ENCODE measurements around the gene KRTAP10-5.

KRTAP10-5 gene

DNA sequence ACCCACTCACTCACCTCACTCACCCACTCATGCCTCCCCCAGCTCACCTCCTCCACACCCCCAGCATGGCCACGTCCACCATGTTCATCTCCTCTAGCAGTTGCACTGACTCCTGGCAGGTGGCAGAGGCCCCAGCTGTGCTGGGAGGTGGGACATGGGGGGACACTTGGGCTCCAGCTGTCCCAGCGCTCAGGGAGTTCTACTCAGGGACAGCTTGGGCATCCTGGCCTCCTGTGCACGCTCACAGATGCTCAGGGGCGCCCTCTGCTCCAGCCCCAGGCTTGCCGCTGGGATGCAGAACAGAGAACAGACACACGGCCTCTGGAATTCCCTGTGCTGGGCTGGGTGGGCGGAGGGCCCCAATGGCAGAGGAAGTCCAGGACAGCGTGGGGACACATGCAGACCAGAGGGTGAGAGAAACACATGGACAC, 36.7 kb upstream of the KRTAP10-5 start:
- no peak for DNase-seq
- no CpG with 5 or more reads among the region's 8 CpGs for WGBS (ENCODE audit: extremely low coverage, insufficient coverage, low lambda C conversion rate)
- H3K79me1 ChIP-seq (ENCODE audit: low read length): no peaks in the 10 kb centered on the region

DNA sequence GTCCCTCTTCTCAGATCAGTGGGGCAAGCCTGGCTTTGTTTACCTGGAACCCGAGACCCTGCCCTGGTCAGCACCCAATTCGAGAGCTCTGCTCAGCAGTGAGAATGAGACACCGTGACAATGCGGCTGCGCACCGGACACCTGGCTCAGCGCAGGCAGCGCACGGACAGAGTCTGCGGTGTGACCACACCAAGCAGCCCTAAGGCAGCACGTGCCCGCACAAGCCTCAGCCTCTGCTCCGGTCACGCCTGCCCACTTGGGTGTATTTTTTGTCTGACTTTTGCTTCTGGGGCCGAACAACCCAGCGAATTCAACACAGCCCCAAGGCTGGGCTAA, 36.2 kb upstream of the KRTAP10-5 start:
- H3K4me2 ChIP-seq (ENCODE audit: low read length): no peak overlapping the region
- H3K36me3 ChIP-seq (ENCODE audit: control insufficient read depth, insufficient read depth, low read length): no peaks in the 10 kb centered on the region
- H3K79me2 ChIP-seq (ENCODE audit: control insufficient read depth, insufficient read depth, low read length): no peaks in the 10 kb centered on the region
- DNase-seq: no peak
- no peak overlapping the region for H3K18ac ChIP-seq (ENCODE audit: low read length)
- no peak overlapping the region for H3K4ac ChIP-seq (ENCODE audit: low read depth, low read length)
- no peak overlapping the region for H3K9ac ChIP-seq (ENCODE audit: low read length)
- no peak overlapping the region for H3K27ac ChIP-seq (ENCODE audit: low read depth, low read length)
- no peak overlapping the region for H4K8ac ChIP-seq (ENCODE audit: low read depth, low read length)
- H2BK5ac ChIP-seq (ENCODE audit: low read length): no peak overlapping the region
- no peak overlapping the region for H2BK15ac ChIP-seq (replicated peaks; ENCODE audit: low read depth)
- H2AK5ac ChIP-seq (ENCODE audit: low read length): no peak overlapping the region
- no peak overlapping the region for H4K5ac ChIP-seq (ENCODE audit: low read length)
- WGBS (ENCODE audit: extremely low coverage, insufficient coverage, low lambda C conversion rate): no CpG with 5 or more reads among the region's 16 CpGs
- no peak overlapping the region for H3K4me3 ChIP-seq (ENCODE audit: low read length)
- no peak overlapping the region for H2BK120ac ChIP-seq (ENCODE audit: low read depth, low read length)
- H3K23ac ChIP-seq (ENCODE audit: low read length): no peak overlapping the region
- H3K79me1 ChIP-seq (ENCODE audit: low read length): no peaks in the 10 kb centered on the region
- peaks cover 4% of the 10 kb centered on the region for H3K4me1 ChIP-seq (ENCODE audit: control insufficient read depth, low read depth, low read length)
- H3K27me3 ChIP-seq (ENCODE audit: insufficient read depth, low read length, poor library complexity): no peaks in the 10 kb centered on the region
- H3K56ac ChIP-seq (ENCODE audit: low read length): no peak overlapping the region

More for the DNA sequence above, 36.7 kb upstream of the KRTAP10-5 start:
- Histone ChIP-seq H3K4ac (ENCODE audit: low read depth, low read length) (no peak overlapping the region), H3K4me3 (ENCODE audit: low read length) (no peak overlapping the region), H3K56ac (ENCODE audit: low read length) (no peak overlapping the region), H3K79me2 (ENCODE audit: control insufficient read depth, insufficient read depth, low read length) (no peaks in the 10 kb centered on the region), H3K4me2 (ENCODE audit: low read length) (no peak overlapping the region), H3K4me1 (ENCODE audit: control insufficient read depth, low read depth, low read length) (peaks cover 4% of the 10 kb centered on the region), H3K23ac (ENCODE audit: low read length) (no peak overlapping the region), H2AK5ac (ENCODE audit: low read length) (no peak overlapping the region), H2BK15ac (replicated peaks; ENCODE audit: low read depth) (no peak overlapping the region), H2BK120ac (ENCODE audit: low read depth, low read length) (no peak overlapping the region), H3K36me3 (ENCODE audit: control insufficient read depth, insufficient read depth, low read length) (no peaks in the 10 kb centered on the region), H3K27ac (ENCODE audit: low read depth, low read length) (no peak overlapping the region), H4K5ac (ENCODE audit: low read length) (no peak overlapping the region), H2BK5ac (ENCODE audit: low read length) (no peak overlapping the region), H4K8ac (ENCODE audit: low read depth, low read length) (no peak overlapping the region), H3K9ac (ENCODE audit: low read length) (no peak overlapping the region), H3K18ac (ENCODE audit: low read length) (no peak overlapping the region), H3K27me3 (ENCODE audit: insufficient read depth, low read length, poor library complexity) (no peaks in the 10 kb centered on the region)

GRCh38 chr21:44615911-44616590, 35.6 kb upstream of the KRTAP10-5 start:
- WGBS (ENCODE audit: extremely low coverage, insufficient coverage, low lambda C conversion rate): no CpG with 5 or more reads among the region's 17 CpGs
- H3K79me2 ChIP-seq (ENCODE audit: control insufficient read depth, insufficient read depth, low read length): no peaks in the 10 kb centered on the region
- H2BK5ac ChIP-seq (ENCODE audit: low read length): no peak overlapping the region
- H3K18ac ChIP-seq (ENCODE audit: low read length): no peak overlapping the region
- H3K4me3 ChIP-seq (ENCODE audit: low read length): no peak overlapping the region
- DNase-seq: no peak
- H3K4me2 ChIP-seq (ENCODE audit: low read length): no peak overlapping the region
- H4K5ac ChIP-seq (ENCODE audit: low read length): no peak overlapping the region
- H3K4me1 ChIP-seq (ENCODE audit: control insufficient read depth, low read depth, low read length): peaks cover 4% of the 10 kb centered on the region
- H3K9ac ChIP-seq (ENCODE audit: low read length): no peak overlapping the region
- H3K56ac ChIP-seq (ENCODE audit: low read length): no peak overlapping the region
- no peak overlapping the region for H2BK15ac ChIP-seq (replicated peaks; ENCODE audit: low read depth)
- no peak overlapping the region for H3K4ac ChIP-seq (ENCODE audit: low read depth, low read length)
- no peaks in the 10 kb centered on the region for H3K79me1 ChIP-seq (ENCODE audit: low read length)
- H4K8ac ChIP-seq (ENCODE audit: low read depth, low read length): no peak overlapping the region
- no peak overlapping the region for H2AK5ac ChIP-seq (ENCODE audit: low read length)
- H3K27ac ChIP-seq (ENCODE audit: low read depth, low read length): no peak overlapping the region
- no peaks in the 10 kb centered on the region for H3K27me3 ChIP-seq (ENCODE audit: insufficient read depth, low read length, poor library complexity)
- H3K23ac ChIP-seq (ENCODE audit: low read length): no peak overlapping the region
- no peak overlapping the region for H2BK120ac ChIP-seq (ENCODE audit: low read depth, low read length)
- H3K36me3 ChIP-seq (ENCODE audit: control insufficient read depth, insufficient read depth, low read length): no peaks in the 10 kb centered on the region

GRCh38 chr21:44615466-44615865, 35.1 kb upstream of the KRTAP10-5 start:
- no CpG with 5 or more reads among the region's 8 CpGs for WGBS (ENCODE audit: extremely low coverage, insufficient coverage, low lambda C conversion rate)
- no peak overlapping the region for H4K8ac ChIP-seq (ENCODE audit: low read depth, low read length)
- no peak overlapping the region for H3K4ac ChIP-seq (ENCODE audit: low read depth, low read length)
- H3K4me1 ChIP-seq (ENCODE audit: control insufficient read depth, low read depth, low read length): peaks cover 4% of the 10 kb centered on the region
- H3K79me2 ChIP-seq (ENCODE audit: control insufficient read depth, insufficient read depth, low read length): no peaks in the 10 kb centered on the region
- no peak overlapping the region for H3K18ac ChIP-seq (ENCODE audit: low read length)
- H3K4me3 ChIP-seq (ENCODE audit: low read length): no peak overlapping the region
- no peak overlapping the region for H2AK5ac ChIP-seq (ENCODE audit: low read length)
- DNase-seq: no peak
- H4K5ac ChIP-seq (ENCODE audit: low read length): no peak overlapping the region
- H3K27ac ChIP-seq (ENCODE audit: low read depth, low read length): no peak overlapping the region
- no peak overlapping the region for H3K9ac ChIP-seq (ENCODE audit: low read length)
- H3K4me2 ChIP-seq (ENCODE audit: low read length): no peak overlapping the region
- no peak overlapping the region for H3K23ac ChIP-seq (ENCODE audit: low read length)
- no peak overlapping the region for H2BK120ac ChIP-seq (ENCODE audit: low read depth, low read length)
- no peak overlapping the region for H3K56ac ChIP-seq (ENCODE audit: low read length)
- H2BK5ac ChIP-seq (ENCODE audit: low read length): no peak overlapping the region
- no peaks in the 10 kb centered on the region for H3K27me3 ChIP-seq (ENCODE audit: insufficient read depth, low read length, poor library complexity)
- no peaks in the 10 kb centered on the region for H3K79me1 ChIP-seq (ENCODE audit: low read length)
- H3K36me3 ChIP-seq (ENCODE audit: control insufficient read depth, insufficient read depth, low read length): no peaks in the 10 kb centered on the region
- no peak overlapping the region for H2BK15ac ChIP-seq (replicated peaks; ENCODE audit: low read depth)

- no peak for DNase-seq
- Histone ChIP-seq H3K27ac (ENCODE audit: low read depth, low read length) (no peak overlapping the region), H3K36me3 (ENCODE audit: control insufficient read depth, insufficient read depth, low read length) (no peaks in the 10 kb centered on the region), H3K18ac (ENCODE audit: low read length) (no peak overlapping the region), H2BK120ac (ENCODE audit: low read depth, low read length) (no peak overlapping the region), H4K8ac (ENCODE audit: low read depth, low read length) (no peak overlapping the region), H3K79me1 (ENCODE audit: low read length) (no peaks in the 10 kb centered on the region), H3K27me3 (ENCODE audit: insufficient read depth, low read length, poor library complexity) (no peaks in the 10 kb centered on the region), H2BK15ac (replicated peaks; ENCODE audit: low read depth) (no peak overlapping the region), H3K4me1 (ENCODE audit: control insufficient read depth, low read depth, low read length) (peaks cover 4% of the 10 kb centered on the region), H3K9ac (ENCODE audit: low read length) (no peak overlapping the region), H2AK5ac (ENCODE audit: low read length) (no peak overlapping the region), H3K4me2 (ENCODE audit: low read length) (no peak overlapping the region), H3K56ac (ENCODE audit: low read length) (no peak overlapping the region), H3K4me3 (ENCODE audit: low read length) (no peak overlapping the region), H4K5ac (ENCODE audit: low read length) (no peak overlapping the region), H3K4ac (ENCODE audit: low read depth, low read length) (no peak overlapping the region), H3K23ac (ENCODE audit: low read length) (no peak overlapping the region), H2BK5ac (ENCODE audit: low read length) (no peak overlapping the region), H3K79me2 (ENCODE audit: control insufficient read depth, insufficient read depth, low read length) (no peaks in the 10 kb centered on the region)
- WGBS (ENCODE audit: extremely low coverage, insufficient coverage, low lambda C conversion rate): no CpG with 5 or more reads among the region's 28 CpGs
Observed at GRCh38 chr21:44614961-44615391, 34.6 kb upstream of the KRTAP10-5 start.

DNA sequence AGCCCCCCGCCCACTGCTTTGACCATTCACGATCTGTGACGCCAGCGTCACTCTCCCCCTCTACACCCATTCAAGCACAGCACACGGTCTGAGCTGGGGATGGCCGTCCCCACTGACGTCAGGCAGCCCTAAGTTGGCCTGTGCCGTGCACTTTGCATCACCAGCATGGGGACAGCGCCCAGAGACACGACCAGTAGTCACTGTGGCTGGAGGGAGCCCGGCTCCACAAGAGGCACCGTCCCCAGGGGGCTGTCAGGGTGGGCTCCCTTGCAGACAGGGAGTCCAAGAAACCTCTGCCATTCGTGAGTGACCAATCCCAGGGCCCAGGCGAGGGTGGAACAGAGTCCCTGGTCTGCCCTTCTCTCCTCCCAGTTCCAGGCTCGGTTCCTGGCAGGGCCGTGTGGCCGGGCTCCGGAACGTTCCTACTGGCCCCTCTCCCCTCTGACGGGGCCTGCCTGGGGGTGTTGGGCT, 33.8 kb upstream of the KRTAP10-5 start:
- Histone ChIP-seq H2BK120ac (ENCODE audit: low read depth, low read length) (no peak overlapping the region), H2AK5ac (ENCODE audit: low read length) (no peak overlapping the region), H3K56ac (ENCODE audit: low read length) (no peak overlapping the region), H3K4me1 (ENCODE audit: control insufficient read depth, low read depth, low read length) (peaks cover 4% of the 10 kb centered on the region), H3K4me3 (ENCODE audit: low read length) (no peak overlapping the region), H3K18ac (ENCODE audit: low read length) (no peak overlapping the region), H3K36me3 (ENCODE audit: control insufficient read depth, insufficient read depth, low read length) (no peaks in the 10 kb centered on the region), H3K4ac (ENCODE audit: low read depth, low read length) (no peak overlapping the region), H3K79me2 (ENCODE audit: control insufficient read depth, insufficient read depth, low read length) (no peaks in the 10 kb centered on the region), H2BK5ac (ENCODE audit: low read length) (no peak overlapping the region), H2BK15ac (replicated peaks; ENCODE audit: low read depth) (no peak overlapping the region), H4K8ac (ENCODE audit: low read depth, low read length) (no peak overlapping the region), H4K5ac (ENCODE audit: low read length) (no peak overlapping the region), H3K23ac (ENCODE audit: low read length) (no peak overlapping the region), H3K27me3 (ENCODE audit: insufficient read depth, low read length, poor library complexity) (no peaks in the 10 kb centered on the region), H3K27ac (ENCODE audit: low read depth, low read length) (no peak overlapping the region), H3K4me2 (ENCODE audit: low read length) (no peak overlapping the region), H3K9ac (ENCODE audit: low read length) (no peak overlapping the region), H3K79me1 (ENCODE audit: low read length) (no peaks in the 10 kb centered on the region)
- no peak for DNase-seq
- WGBS (ENCODE audit: extremely low coverage, insufficient coverage, low lambda C conversion rate): no CpG with 5 or more reads among the region's 20 CpGs
